Mesenchymal stem cell (in vitro differentiated cells and primary cell): ENCODE measurements around the gene RELB.

Source experiments
- DNase-seq: peaks from one replicate; pipeline ENCODE4 v3.0.0-alpha.2; 2013
- H2AFZ ChIP-seq: one replicate; pipeline ENCODE4 v1.6.1; 2013; ENCODE audit warnings: low read depth, mild to moderate bottlenecking, control low read depth, inconsistent platforms, low read length, moderate library complexity
- H2AK5ac ChIP-seq: 2 replicates; pipeline ENCODE4 v1.6.1; 2013; ENCODE audit warnings: low read length, moderate library complexity, mild to moderate bottlenecking, inconsistent platforms; ENCODE audit not compliant: severe bottlenecking
- H2BK120ac ChIP-seq: one replicate; pipeline ENCODE4 v1.6.1; 2013; ENCODE audit warnings: low read depth, mild to moderate bottlenecking, inconsistent platforms, low read length, moderate library complexity
- H2BK12ac ChIP-seq, 2 experiments: one replicate each; pipeline ENCODE4 v1.6.1; 2013; ENCODE audit warnings: inconsistent platforms in 2 of 2, low read length in 2 of 2, mild to moderate bottlenecking in 2 of 2, moderate library complexity in 2 of 2, control low read depth in 1 of 2
- H2BK15ac ChIP-seq: one replicate; pipeline ENCODE4 v1.6.1; 2013; ENCODE audit warnings: mild to moderate bottlenecking, low read depth, inconsistent platforms; ENCODE audit not compliant: poor library complexity, severe bottlenecking
- H2BK5ac ChIP-seq: 2 replicates; pipeline ENCODE4 v1.6.1; 2013; ENCODE audit warnings: low read depth, mild to moderate bottlenecking, low read length, control low read depth, inconsistent platforms; ENCODE audit not compliant: poor library complexity, severe bottlenecking
- H3K14ac ChIP-seq, 2 experiments: one replicate each; pipeline ENCODE4 v1.6.1; 2013; ENCODE audit warnings: inconsistent platforms in 2 of 2, low read length in 2 of 2, control low read depth in 1 of 2, mild to moderate bottlenecking in 1 of 2, moderate library complexity in 1 of 2
- H3K18ac ChIP-seq, 2 experiments: one replicate each; pipeline ENCODE4 v1.6.1; 2013; ENCODE audit warnings: inconsistent platforms in 2 of 2, low read length in 2 of 2, control low read depth in 1 of 2, low read depth in 1 of 2, mild to moderate bottlenecking in 1 of 2
- H3K23ac ChIP-seq, 2 experiments: one replicate each; pipeline ENCODE4 v1.6.1; 2013; ENCODE audit warnings: inconsistent platforms in 2 of 2, low read length in 2 of 2, mild to moderate bottlenecking in 2 of 2, moderate library complexity in 2 of 2, control low read depth in 1 of 2
- H3K27ac ChIP-seq: 2 replicates; pipeline ENCODE4 v1.5.1; 2013; ENCODE audit warnings: mild to moderate bottlenecking, moderate library complexity, low read length, control low read depth, inconsistent platforms; ENCODE audit not compliant: poor library complexity, severe bottlenecking
- H3K27me3 ChIP-seq, 2 experiments: 2 replicates each; pipeline versions ENCODE4 v1.6.1 to v1.7.0; 2013; ENCODE audit warnings: low read length in 2 of 2, mild to moderate bottlenecking in 2 of 2, moderate library complexity in 2 of 2, control low read depth in 1 of 2, inconsistent platforms in 1 of 2; ENCODE audit not compliant: control insufficient read depth in 1 of 2, insufficient read depth in 1 of 2
- H3K36me3 ChIP-seq, 2 experiments: 2 replicates each; pipeline versions ENCODE4 v1.6.1 to v1.7.0; 2013; ENCODE audit warnings: low read length in 2 of 2, control low read depth in 1 of 2, inconsistent platforms in 1 of 2, low read depth in 1 of 2, mild to moderate bottlenecking in 1 of 2; ENCODE audit not compliant: insufficient read depth in 2 of 2, control insufficient read depth in 1 of 2
- H3K4ac ChIP-seq, 2 experiments: one replicate each; pipeline ENCODE4 v1.6.1; 2013; ENCODE audit warnings: inconsistent platforms in 2 of 2, low read length in 2 of 2, mild to moderate bottlenecking in 2 of 2, moderate library complexity in 2 of 2, control low read depth in 1 of 2, low read depth in 1 of 2
- H3K4me1 ChIP-seq: 2 replicates; pipeline ENCODE4 v1.6.1; 2013; ENCODE audit warnings: low read depth, low read length, control low read depth; ENCODE audit not compliant: control insufficient read depth, insufficient read depth
- H3K4me2 ChIP-seq: 2 replicates; pipeline ENCODE4 v1.6.1; 2013; ENCODE audit warnings: low read length, mild to moderate bottlenecking, inconsistent platforms; ENCODE audit not compliant: poor library complexity, severe bottlenecking
- H3K4me3 ChIP-seq, 2 experiments: 2 replicates each; pipeline versions ENCODE4 v1.5.1 to v1.7.0; 2013; ENCODE audit warnings: low read length in 2 of 2, mild to moderate bottlenecking in 2 of 2, control low read depth in 1 of 2, low read depth in 1 of 2; ENCODE audit not compliant: insufficient read depth in 1 of 2
- H3K79me1 ChIP-seq: replicated peaks from 2 replicates; pipeline ENCODE4 v1.6.1; 2013; ENCODE audit warnings: mild to moderate bottlenecking, control low read depth, low read length, inconsistent platforms; ENCODE audit not compliant: poor library complexity, severe bottlenecking
- H3K9ac ChIP-seq: 2 replicates; pipeline ENCODE4 v1.7.0; 2013; ENCODE audit warnings: mild to moderate bottlenecking, low read length, moderate library complexity
- H3K9me3 ChIP-seq: 2 replicates; pipeline ENCODE4 v1.7.0; 2013; ENCODE audit warnings: mild to moderate bottlenecking, low read length; ENCODE audit not compliant: control insufficient read depth
- H4K8ac ChIP-seq: one replicate; pipeline ENCODE4 v1.6.1; 2013; ENCODE audit warnings: inconsistent platforms, mild to moderate bottlenecking, low read length, moderate library complexity
- H4K91ac ChIP-seq: one replicate; pipeline ENCODE4 v1.6.1; 2013; ENCODE audit warnings: mild to moderate bottlenecking, low read length, inconsistent platforms
- WGBS: methylation state at CpG from one replicate; pipeline ENCODE4 v1.1.7; 2013; ENCODE audit warnings: mixed read lengths; 5-methylcytosine and 5-hydroxymethylcytosine counted together

The RELB gene

GRCh38 chr19:44986389-44986788 is 14.9 kb upstream of the RELB start:
- Histone ChIP-seq H3K18ac (no peak overlapping the region), H2BK5ac (no peak overlapping the region), H3K14ac (no peak overlapping the region), H3K23ac (no peak overlapping the region), H4K8ac (no peak overlapping the region), H3K4me3 (no peak overlapping the region), H3K36me3 (peaks cover 83 to 91% of the 10 kb centered on the region in 2 experiments), H3K4me2 (no peak overlapping the region), H3K4me1 (no peaks in the 10 kb centered on the region), H2AFZ (no peak overlapping the region), H3K79me1 (peaks cover 13% of the 10 kb centered on the region), H2BK12ac (no peak overlapping the region), H4K91ac (no peak overlapping the region), H2BK15ac (no peak overlapping the region), H2AK5ac (no peak overlapping the region), H3K9ac (no peak overlapping the region), H3K27ac (no peak overlapping the region), H3K9me3 (no peaks in the 10 kb centered on the region), H2BK120ac (no peak overlapping the region), H3K4ac (no peak overlapping the region), H3K27me3 (no peaks in the 10 kb centered on the region)
- WGBS, result 97% methylated on average over 7 of the region's 7 CpGs
- DNase-seq, result no peak

GRCh38 chr19:44987148-44987675 is 14.1 kb upstream of the RELB start:
- H2BK15ac ChIP-seq, result no peak overlapping the region
- no peak overlapping the region for H3K4me2 ChIP-seq
- H2BK5ac ChIP-seq, result no peak overlapping the region
- no peaks in the 10 kb centered on the region for H3K9me3 ChIP-seq
- H3K36me3 ChIP-seq, result peaks cover 85 to 96% of the 10 kb centered on the region in 2 experiments
- H4K8ac ChIP-seq, result no peak overlapping the region
- WGBS, result 95% methylated on average over 20 of the region's 20 CpGs
- no peak overlapping the region for H3K9ac ChIP-seq
- H3K23ac ChIP-seq, result no peak overlapping the region
- H3K18ac ChIP-seq, result no peak overlapping the region
- no peak overlapping the region for H3K4ac ChIP-seq
- no peaks in the 10 kb centered on the region for H3K27me3 ChIP-seq
- H2BK120ac ChIP-seq, result no peak overlapping the region
- H2AK5ac ChIP-seq, result no peak overlapping the region
- H3K14ac ChIP-seq, result no peak overlapping the region
- no peak overlapping the region for H2BK12ac ChIP-seq
- no peak overlapping the region for H3K4me3 ChIP-seq
- DNase-seq, result no peak
- peaks cover 13% of the 10 kb centered on the region for H3K79me1 ChIP-seq
- H3K27ac ChIP-seq, result no peak overlapping the region
- H2AFZ ChIP-seq, result no peak overlapping the region
- no peaks in the 10 kb centered on the region for H3K4me1 ChIP-seq
- H4K91ac ChIP-seq, result no peak overlapping the region

GRCh38 chr19:44988273-44988672 is 13.0 kb upstream of the RELB start:
- H2BK12ac ChIP-seq, result no peak overlapping the region
- H3K18ac ChIP-seq, result no peak overlapping the region
- H2AK5ac ChIP-seq, result no peak overlapping the region
- no peak overlapping the region for H2BK5ac ChIP-seq
- WGBS, result 98% methylated on average over 8 of the region's 9 CpGs
- no peak overlapping the region for H3K23ac ChIP-seq
- no peaks in the 10 kb centered on the region for H3K4me1 ChIP-seq
- H2BK120ac ChIP-seq, result no peak overlapping the region
- no peak overlapping the region for H3K4ac ChIP-seq
- H2AFZ ChIP-seq, result no peak overlapping the region
- H3K27ac ChIP-seq, result no peak overlapping the region
- H2BK15ac ChIP-seq, result no peak overlapping the region
- peaks cover 10% of the 10 kb centered on the region for H3K79me1 ChIP-seq
- no peak overlapping the region for H3K4me3 ChIP-seq
- no peak overlapping the region for H3K9ac ChIP-seq
- no peak overlapping the region for H3K4me2 ChIP-seq
- peaks cover 83 to 96% of the 10 kb centered on the region in 2 experiments for H3K36me3 ChIP-seq
- no peaks in the 10 kb centered on the region for H3K9me3 ChIP-seq
- no peaks in the 10 kb centered on the region for H3K27me3 ChIP-seq
- no peak overlapping the region for H4K8ac ChIP-seq
- DNase-seq, result no peak
- no peak overlapping the region for H4K91ac ChIP-seq
- no peak overlapping the region for H3K14ac ChIP-seq

GRCh38 chr19:44988896-44989556 is 12.2 kb upstream of the RELB start:
- H3K4me3 ChIP-seq, result no peak overlapping the region
- no peak overlapping the region for H3K27ac ChIP-seq
- no peak overlapping the region for H2AK5ac ChIP-seq
- H3K27me3 ChIP-seq, result no peaks in the 10 kb centered on the region
- 90% methylated on average over 14 of the region's 15 CpGs for WGBS
- H3K9me3 ChIP-seq, result no peaks in the 10 kb centered on the region
- peaks cover 87 to 100% of the 10 kb centered on the region in 2 experiments for H3K36me3 ChIP-seq
- H3K79me1 ChIP-seq, result peaks cover 10% of the 10 kb centered on the region
- H3K14ac ChIP-seq, result no peak overlapping the region
- no peak overlapping the region for H3K4ac ChIP-seq
- H3K4me2 ChIP-seq, result no peak overlapping the region
- DNase-seq, result peak; percentile 73
- H2AFZ ChIP-seq, result no peak overlapping the region
- no peak overlapping the region for H2BK5ac ChIP-seq
- H4K91ac ChIP-seq, result no peak overlapping the region
- no peak overlapping the region for H2BK15ac ChIP-seq
- no peak overlapping the region for H3K9ac ChIP-seq
- no peak overlapping the region for H3K23ac ChIP-seq
- no peak overlapping the region for H2BK120ac ChIP-seq
- no peak overlapping the region for H3K18ac ChIP-seq
- H3K4me1 ChIP-seq, result no peaks in the 10 kb centered on the region
- no peak overlapping the region for H2BK12ac ChIP-seq
- no peak overlapping the region for H4K8ac ChIP-seq
